SU-DHL-6 (cell line): Measurements from ENCODE around the gene CNTN4.

Experiments
- CTCF ChIP-seq: fragments of 200-600 bp; sonication (generic); IDR thresholded peaks from one replicate; pipeline ENCODE4 v1.5.1; 2017; ENCODE audit warnings: antibody characterized with exemption, mild to moderate bottlenecking, low read length, moderate library complexity; ENCODE audit not compliant: insufficient read depth, poor library complexity, severe bottlenecking
- EZH2phosphoT487 ChIP-seq: fragments of 200-600 bp; sonication (generic), shearing (Covaris generic); conservative IDR thresholded peaks from 2 replicates; pipeline ENCODE4 v1.6.1; 2018; ENCODE audit warnings: mild to moderate bottlenecking, antibody characterized with exemption, low read length, moderate library complexity, mixed read lengths

GRCh38 chr3:3085782-3086181 lies 987.1 kb downstream of the CNTN4 start:
- TF ChIP-seq CTCF (no peak), EZH2phosphoT487 (no peak)
